Mesodermal cell (in vitro differentiated cells): ENCODE measurements around the gene LRRC4C.

Source experiments
- H3K27ac ChIP-seq: 2 replicates; pipeline ENCODE4 v1.7.0; 2013; ENCODE audit warnings: mild to moderate bottlenecking, low read depth, low read length, moderate library complexity; ENCODE audit not compliant: severe bottlenecking
- H3K36me3 ChIP-seq: 2 replicates; pipeline ENCODE4 v1.7.1; 2013; ENCODE audit warnings: mild to moderate bottlenecking, low read length, moderate library complexity; ENCODE audit not compliant: control insufficient read depth, insufficient read depth
- H3K4me1 ChIP-seq: one replicate; pipeline ENCODE4 v1.7.1; 2013; ENCODE audit warnings: mild to moderate bottlenecking, low read length; ENCODE audit not compliant: insufficient read depth, control insufficient read depth, poor library complexity, severe bottlenecking
- H3K4me3 ChIP-seq: 2 replicates; pipeline ENCODE4 v1.7.0; 2013; ENCODE audit warnings: low read length, control low read depth, mild to moderate bottlenecking; ENCODE audit not compliant: insufficient read depth, poor library complexity, severe bottlenecking; ENCODE audit errors: extremely low read depth
- H3K9me3 ChIP-seq: 2 replicates; pipeline ENCODE4 v1.7.1; 2013; ENCODE audit warnings: mild to moderate bottlenecking, low read length, moderate library complexity; ENCODE audit not compliant: control insufficient read depth
- WGBS, 2 experiments: methylation state at CpG; one replicate each; pipeline ENCODE4 v1.1.5; 2013; ENCODE audit warnings: missing lambda C conversion rate in 2 of 2; ENCODE audit not compliant: insufficient coverage in 2 of 2; 5-methylcytosine and 5-hydroxymethylcytosine counted together

Gene LRRC4C

DNA sequence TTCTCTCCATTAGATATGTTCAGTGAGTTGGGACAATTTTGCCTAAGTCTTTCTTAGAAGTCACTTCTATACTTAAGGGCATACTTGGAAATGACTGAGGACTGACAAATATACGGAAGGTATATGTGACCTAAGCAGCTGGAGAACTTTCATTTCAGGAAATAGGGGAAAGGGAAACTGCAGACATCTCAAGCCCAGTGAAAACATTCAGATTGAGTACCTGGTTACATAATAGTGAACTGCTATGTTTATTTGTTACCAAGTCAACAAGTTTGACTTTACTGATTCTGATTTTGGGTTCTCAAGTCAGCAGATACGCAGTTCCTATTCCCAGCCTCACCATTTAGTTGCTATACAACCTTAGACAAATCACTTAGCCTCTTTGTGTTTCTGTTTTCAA lies 1173.9 kb downstream of the LRRC4C start:
- H3K36me3 ChIP-seq: no peaks in the 10 kb centered on the region
- H3K4me1 ChIP-seq: no peaks in the 10 kb centered on the region
- no peak overlapping the region for H3K4me3 ChIP-seq
- 67 to 80% methylated on average over 1 of the region's 2 CpGs for WGBS, 2 experiments
- no peak overlapping the region for H3K27ac ChIP-seq
- H3K9me3 ChIP-seq: no peaks in the 10 kb centered on the region

DNA sequence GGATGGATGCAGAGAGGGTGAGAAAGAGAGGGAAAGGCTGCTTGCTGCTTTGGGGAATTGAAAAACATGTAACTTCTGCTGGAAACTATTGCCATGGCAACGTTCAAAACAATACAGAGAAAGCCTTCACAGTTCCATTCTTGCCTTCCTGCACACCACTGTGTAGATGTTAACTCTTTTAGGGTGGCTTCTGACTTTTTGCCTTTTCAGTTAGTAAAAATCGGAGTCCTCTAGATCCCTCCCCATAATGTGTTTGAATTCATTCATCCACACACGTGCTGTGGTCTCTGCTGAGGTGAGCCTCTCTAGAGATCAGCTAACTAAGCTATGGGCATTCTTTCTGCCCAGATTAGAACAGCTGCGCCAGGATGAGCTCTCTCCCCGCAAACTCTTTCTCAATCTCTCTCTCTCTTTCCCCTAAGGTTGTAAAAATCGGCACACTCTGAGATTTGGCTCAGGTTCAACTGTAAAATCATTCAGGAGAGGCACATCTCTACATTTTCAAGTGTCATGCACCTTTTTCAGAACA lies 1178.3 kb downstream of the LRRC4C start:
- Histone ChIP-seq H3K9me3 (no peaks in the 10 kb centered on the region), H3K27ac (peak overlapping the region; percentile 86), H3K4me1 (no peaks in the 10 kb centered on the region), H3K4me3 (no peak overlapping the region), H3K36me3 (no peaks in the 10 kb centered on the region)
- WGBS, 2 experiments: 76 to 81% methylated on average over 5 of the region's 6 CpGs

DNA sequence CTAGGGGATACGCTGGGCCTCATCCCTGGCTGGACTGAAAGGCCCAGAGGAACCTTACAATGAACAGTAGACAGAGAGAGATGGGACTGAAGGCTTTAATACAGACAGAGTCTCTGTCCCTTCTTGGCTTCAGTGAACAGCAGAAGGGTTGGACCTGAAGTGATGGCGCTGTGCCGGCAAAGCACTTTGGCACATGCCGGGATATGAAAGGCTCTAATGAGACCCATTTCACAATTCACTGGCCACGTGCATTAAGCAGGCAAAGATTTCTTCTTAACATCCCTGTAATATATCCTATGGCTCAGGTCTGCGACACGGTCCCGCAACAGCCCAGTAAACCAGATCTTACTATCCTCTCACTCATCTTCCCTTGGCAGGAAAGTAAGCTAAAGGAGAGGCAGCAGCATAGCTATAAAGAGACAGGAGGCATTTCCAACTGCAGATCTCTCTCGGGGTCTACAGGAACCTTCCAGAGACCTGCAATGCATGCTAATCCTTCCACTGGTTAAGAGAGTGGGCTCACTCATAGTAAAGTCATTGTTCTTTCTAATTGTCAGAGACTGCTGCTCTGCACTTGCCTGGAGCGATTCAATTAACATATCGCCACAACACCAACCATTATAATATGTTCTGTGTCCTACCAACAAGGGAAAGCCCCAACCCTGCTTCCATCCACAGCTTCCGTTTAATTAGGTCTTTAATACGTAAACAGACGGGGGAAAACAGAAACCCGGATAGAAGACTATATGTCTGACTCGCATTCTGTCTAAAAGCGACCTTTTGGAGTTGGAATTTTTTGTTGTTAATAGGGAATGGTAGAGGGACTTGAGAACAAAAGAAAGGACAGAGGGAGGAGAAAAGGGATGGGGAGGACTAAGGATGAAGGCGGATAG lies 1179.0 kb downstream of the LRRC4C start:
- Histone ChIP-seq H3K4me3 (no peak overlapping the region), H3K4me1 (no peaks in the 10 kb centered on the region), H3K27ac (peak overlapping the region; percentile 86), H3K36me3 (no peaks in the 10 kb centered on the region), H3K9me3 (no peaks in the 10 kb centered on the region)
- WGBS, 2 experiments: 80 to 91% methylated on average over 12 to 15 of the region's 18 CpGs

DNA sequence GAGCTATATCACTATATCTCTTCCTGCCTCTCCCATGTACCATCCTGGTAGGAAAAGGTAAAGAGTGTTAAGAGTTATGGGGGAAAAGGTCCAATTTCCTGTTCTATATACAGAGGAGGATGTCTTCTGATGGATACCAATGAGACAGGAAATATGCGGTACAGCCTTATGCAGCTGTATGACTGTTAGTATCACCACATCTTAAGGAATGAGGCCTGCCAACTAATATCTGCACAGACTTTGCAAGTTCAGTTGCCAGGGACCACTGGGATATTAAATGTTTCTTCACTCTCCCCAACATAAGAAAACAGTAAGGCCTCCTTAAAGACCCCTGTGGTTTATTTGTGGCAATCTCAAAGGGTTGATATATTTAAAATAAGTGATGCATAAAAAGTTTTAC lies 1182.5 kb downstream of the LRRC4C start:
- H3K9me3 ChIP-seq: no peaks in the 10 kb centered on the region
- 100% methylated on average over 1 of the region's 1 CpG; no CpG with 5 or more reads in 1 of the 2 experiments for WGBS, 2 experiments
- no peak overlapping the region for H3K27ac ChIP-seq
- no peaks in the 10 kb centered on the region for H3K36me3 ChIP-seq
- H3K4me1 ChIP-seq: no peaks in the 10 kb centered on the region
- H3K4me3 ChIP-seq: no peak overlapping the region

DNA sequence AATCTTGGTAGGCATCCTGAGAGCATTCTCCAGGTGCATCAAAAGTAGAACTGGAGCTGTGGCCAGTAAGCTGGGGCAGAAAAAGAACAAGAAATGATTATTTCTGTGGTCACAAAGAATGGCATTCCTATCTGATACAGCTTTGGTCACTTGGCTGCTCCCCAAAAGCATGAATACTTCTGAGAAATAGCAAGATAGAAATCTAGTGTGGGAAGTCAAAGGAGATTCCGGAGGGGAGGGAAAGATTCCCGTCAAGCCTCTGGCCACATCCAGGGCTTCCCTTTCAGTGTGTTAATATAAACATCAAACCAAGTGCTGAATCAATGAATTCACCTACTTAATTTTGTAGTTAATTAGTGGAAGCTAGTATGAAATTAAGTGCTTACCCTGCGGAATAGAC lies 1185.4 kb downstream of the LRRC4C start:
- H3K4me3 ChIP-seq: no peak overlapping the region
- H3K9me3 ChIP-seq: no peaks in the 10 kb centered on the region
- H3K4me1 ChIP-seq: no peaks in the 10 kb centered on the region
- no peak overlapping the region for H3K27ac ChIP-seq
- no CpG with 5 or more reads among the region's 3 CpGs for WGBS, 2 experiments
- H3K36me3 ChIP-seq: no peaks in the 10 kb centered on the region

DNA sequence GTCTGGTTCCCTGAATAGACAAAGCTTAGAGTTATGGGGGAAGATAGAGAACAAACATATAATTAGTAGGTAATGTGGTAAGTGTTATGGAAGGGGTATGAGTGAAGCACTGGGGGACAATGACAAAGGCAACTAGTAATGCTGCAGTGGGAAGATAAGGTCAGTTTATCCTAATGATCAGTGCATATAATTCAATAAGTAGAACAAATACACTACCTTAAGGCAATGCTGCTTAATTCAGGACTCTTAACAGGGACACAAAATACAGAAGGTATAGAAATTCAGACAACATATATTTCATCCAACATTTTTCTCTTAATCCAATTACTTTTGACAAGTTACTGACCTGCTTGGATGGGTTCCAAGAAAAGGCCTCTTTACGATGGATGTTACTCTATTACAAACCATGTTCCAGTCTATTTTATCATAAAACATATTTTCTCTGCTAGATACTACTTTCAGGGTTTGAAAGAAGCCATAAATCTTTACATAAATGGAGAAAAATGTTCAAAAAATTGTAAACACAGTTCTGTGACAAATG lies 1186.2 kb downstream of the LRRC4C start:
- H3K4me1 ChIP-seq: no peaks in the 10 kb centered on the region
- H3K36me3 ChIP-seq: no peaks in the 10 kb centered on the region
- H3K4me3 ChIP-seq: no peak overlapping the region
- H3K9me3 ChIP-seq: no peaks in the 10 kb centered on the region
- H3K27ac ChIP-seq: no peak overlapping the region
- WGBS, 2 experiments: 100% methylated on average over 1 of the region's 1 CpG; no CpG with 5 or more reads in 1 of the 2 experiments

DNA sequence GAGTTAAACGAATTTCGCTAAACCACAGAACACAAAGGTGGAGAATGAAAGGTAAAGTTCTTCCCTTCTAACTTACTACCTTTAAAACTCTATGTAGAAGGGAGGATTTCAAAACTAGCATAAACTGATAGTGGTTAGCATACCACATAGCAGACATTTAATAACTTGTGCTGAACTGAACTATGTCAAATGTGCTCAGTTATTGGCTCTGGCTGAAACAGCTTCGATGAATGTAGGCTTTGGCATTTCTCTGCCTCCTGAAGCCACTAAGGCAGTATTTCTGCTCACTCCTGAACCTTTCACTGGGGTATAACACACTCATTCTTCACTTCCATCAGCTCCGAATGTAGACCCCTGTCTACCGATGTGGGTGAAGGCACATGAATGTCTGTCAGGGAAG lies 1188.1 kb downstream of the LRRC4C start:
- no peak overlapping the region for H3K4me3 ChIP-seq
- H3K36me3 ChIP-seq: no peaks in the 10 kb centered on the region
- no peaks in the 10 kb centered on the region for H3K4me1 ChIP-seq
- 95 to 100% methylated on average over 2 to 3 of the region's 5 CpGs for WGBS, 2 experiments
- no peaks in the 10 kb centered on the region for H3K9me3 ChIP-seq
- H3K27ac ChIP-seq: no peak overlapping the region

DNA sequence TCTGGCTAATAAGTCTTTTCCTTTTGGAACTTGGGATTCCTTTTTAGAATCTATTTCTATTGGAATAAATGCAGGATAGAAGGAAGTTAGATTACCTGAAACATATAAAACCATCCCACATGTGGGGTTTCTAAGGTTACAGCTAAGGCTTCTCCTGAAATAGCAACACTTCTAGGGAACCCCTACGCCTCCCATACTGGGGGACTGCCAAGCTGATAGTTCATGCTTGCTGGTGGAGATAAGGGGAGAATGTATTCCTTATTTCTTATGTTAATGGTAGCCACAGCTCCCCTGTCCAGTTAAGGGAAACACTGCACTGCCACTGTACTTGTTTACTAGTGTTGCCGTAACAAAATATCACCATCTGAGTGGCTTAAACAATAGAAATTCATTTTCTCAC lies 1189.6 kb downstream of the LRRC4C start:
- WGBS, 2 experiments: 100% methylated on average over 1 of the region's 2 CpGs; no CpG with 5 or more reads in 1 of the 2 experiments
- H3K36me3 ChIP-seq: no peaks in the 10 kb centered on the region
- H3K27ac ChIP-seq: no peak overlapping the region
- no peaks in the 10 kb centered on the region for H3K4me1 ChIP-seq
- H3K9me3 ChIP-seq: no peaks in the 10 kb centered on the region
- no peak overlapping the region for H3K4me3 ChIP-seq

DNA sequence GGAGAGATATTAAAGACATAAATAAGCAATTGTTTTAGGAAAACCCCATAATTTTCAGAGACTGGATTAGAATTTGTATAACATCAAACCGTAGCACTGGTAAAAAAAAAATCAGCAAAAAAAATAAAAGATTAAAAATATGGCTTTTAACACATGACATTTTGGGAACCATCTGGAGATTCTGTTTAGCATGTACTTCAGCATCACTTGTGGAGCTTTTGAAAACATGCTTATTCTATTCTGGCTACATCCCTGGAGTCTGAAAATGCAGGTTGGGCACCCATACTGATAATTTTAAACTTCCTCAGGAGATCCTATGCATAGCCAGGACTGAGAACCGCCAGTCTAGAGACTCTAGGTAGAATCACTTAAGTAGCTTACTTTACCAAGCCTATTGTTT lies 1190.9 kb downstream of the LRRC4C start:
- Histone ChIP-seq H3K4me3 (no peak overlapping the region), H3K9me3 (no peaks in the 10 kb centered on the region), H3K4me1 (no peaks in the 10 kb centered on the region), H3K36me3 (no peaks in the 10 kb centered on the region), H3K27ac (no peak overlapping the region)
- 90% methylated on average over 1 of the region's 2 CpGs; no CpG with 5 or more reads in 1 of the 2 experiments for WGBS, 2 experiments

DNA sequence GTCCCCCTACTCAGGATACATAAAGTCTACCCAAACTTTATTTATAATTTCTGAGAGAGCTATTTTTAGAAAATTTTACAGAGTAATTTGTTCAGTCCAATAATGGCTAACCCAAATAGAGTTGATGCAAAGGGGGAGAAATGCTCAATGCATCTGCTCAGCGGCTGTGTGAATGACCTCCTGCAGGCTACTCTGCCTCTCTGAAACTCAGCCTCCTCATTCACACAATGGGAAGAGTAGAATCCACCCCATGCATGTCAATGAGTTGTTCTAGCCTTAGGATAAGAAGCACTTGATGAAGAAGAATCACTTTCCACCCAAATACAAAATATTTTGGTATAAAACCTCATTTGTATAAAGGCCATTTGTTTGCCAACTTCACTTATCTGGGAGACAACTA lies 1204.0 kb downstream of the LRRC4C start:
- H3K9me3 ChIP-seq: no peaks in the 10 kb centered on the region
- no peak overlapping the region for H3K27ac ChIP-seq
- H3K4me3 ChIP-seq: no peak overlapping the region
- WGBS, 2 experiments: 40% methylated on average over 1 of the region's 1 CpG; no CpG with 5 or more reads in 1 of the 2 experiments
- H3K36me3 ChIP-seq: no peaks in the 10 kb centered on the region
- no peaks in the 10 kb centered on the region for H3K4me1 ChIP-seq

DNA sequence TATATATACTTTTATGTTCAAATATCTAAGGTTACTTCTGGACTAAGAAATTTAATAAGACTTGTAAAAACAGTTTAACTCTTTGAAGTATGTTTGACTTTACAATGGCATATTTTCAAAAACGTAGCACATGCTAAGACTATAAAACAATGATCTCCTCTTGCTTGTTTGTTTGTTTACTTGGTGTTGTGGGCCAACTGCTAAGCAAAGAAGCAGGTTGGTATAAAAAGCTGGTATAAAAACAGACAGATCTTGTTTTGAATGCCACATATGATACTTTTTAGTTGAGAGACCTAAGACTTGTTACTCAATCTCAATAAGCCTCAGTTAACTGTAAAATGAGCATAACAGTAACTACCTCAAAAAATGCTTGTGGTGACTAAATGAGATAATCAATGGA lies 1206.3 kb downstream of the LRRC4C start:
- no peaks in the 10 kb centered on the region for H3K9me3 ChIP-seq
- H3K36me3 ChIP-seq: no peaks in the 10 kb centered on the region
- no peaks in the 10 kb centered on the region for H3K4me1 ChIP-seq
- H3K4me3 ChIP-seq: no peak overlapping the region
- no CpG with 5 or more reads among the region's 1 CpG for WGBS, 2 experiments
- no peak overlapping the region for H3K27ac ChIP-seq
